Trophoblast cell (in vitro differentiated cells and primary cell): Measurements from ENCODE around the gene FBXO48. TPM values are rescaled to one million over a fixed set of nuclear protein-coding genes. Genes with fewer than 3 reads are reported as not detected.

ENCODE experiments used
- DNase-seq, 2 donors: peaks; one replicate each; pipeline ENCODE4 v3.0.0-alpha.2; 2016
- H2AFZ ChIP-seq: 2 replicates; pipeline ENCODE4 v1.6.1; 2013; ENCODE audit warnings: low read length, moderate library complexity, mild to moderate bottlenecking; ENCODE audit not compliant: insufficient read depth, poor library complexity
- H2AK5ac ChIP-seq: 2 replicates; pipeline ENCODE4 v1.6.1; 2013; ENCODE audit warnings: mild to moderate bottlenecking, low read length
- H2BK120ac ChIP-seq: 2 replicates; pipeline ENCODE4 v1.6.1; 2013; ENCODE audit warnings: low read length, mild to moderate bottlenecking, moderate library complexity; ENCODE audit not compliant: insufficient read depth, poor library complexity
- H2BK12ac ChIP-seq: 2 replicates; pipeline ENCODE4 v1.6.1; 2013; ENCODE audit warnings: mild to moderate bottlenecking, low read length, moderate library complexity
- H2BK5ac ChIP-seq: 2 replicates; pipeline ENCODE4 v1.6.1; 2013; ENCODE audit warnings: low read length, low read depth, moderate library complexity, mild to moderate bottlenecking; ENCODE audit not compliant: poor library complexity
- H3K14ac ChIP-seq: 2 replicates; pipeline ENCODE4 v1.6.1; 2013; ENCODE audit warnings: mild to moderate bottlenecking, low read length
- H3K18ac ChIP-seq: 2 replicates; pipeline ENCODE4 v1.6.1; 2013; ENCODE audit warnings: mild to moderate bottlenecking, low read length
- H3K23ac ChIP-seq: 2 replicates; pipeline ENCODE4 v1.6.1; 2013; ENCODE audit warnings: low read length
- H3K27ac ChIP-seq: 2 replicates; pipeline ENCODE4 v1.5.1; 2013; ENCODE audit warnings: low read depth, mild to moderate bottlenecking, inconsistent platforms, low read length, moderate library complexity
- H3K27me3 ChIP-seq: 2 replicates; pipeline ENCODE4 v1.6.1; 2013; ENCODE audit warnings: inconsistent platforms, mild to moderate bottlenecking, low read length, moderate library complexity; ENCODE audit not compliant: insufficient read depth
- H3K36me3 ChIP-seq, 2 experiments: 1 replicate in 1 of 2; 2 replicates in 1 of 2; pipeline ENCODE4 v1.6.1; 2013; ENCODE audit warnings: low read length in 2 of 2, mild to moderate bottlenecking in 2 of 2, moderate library complexity in 1 of 2; ENCODE audit not compliant: insufficient read depth in 2 of 2, control insufficient read depth in 1 of 2
- H3K4ac ChIP-seq: 2 replicates; pipeline ENCODE4 v1.6.1; 2013; ENCODE audit warnings: low read depth, mild to moderate bottlenecking, low read length, moderate library complexity
- H3K4me1 ChIP-seq, 2 experiments: 1 replicate in 1 of 2; 2 replicates in 1 of 2; pipeline ENCODE4 v1.6.1; 2013; ENCODE audit warnings: low read length in 2 of 2, mild to moderate bottlenecking in 2 of 2, moderate library complexity in 1 of 2; ENCODE audit not compliant: insufficient read depth in 2 of 2, control insufficient read depth in 1 of 2
- H3K4me2 ChIP-seq: 2 replicates; pipeline ENCODE4 v1.6.1; 2013; ENCODE audit warnings: inconsistent platforms, mild to moderate bottlenecking, low read length, moderate library complexity
- H3K4me3 ChIP-seq: 2 replicates; pipeline ENCODE4 v1.5.1; 2013; ENCODE audit warnings: mild to moderate bottlenecking, low read depth, low read length, inconsistent platforms
- H3K79me1 ChIP-seq: one replicate; pipeline ENCODE4 v1.6.1; 2013; ENCODE audit warnings: low read length
- H3K79me2 ChIP-seq: 2 replicates; pipeline ENCODE4 v1.6.1; 2013; ENCODE audit warnings: low read length, mild to moderate bottlenecking; ENCODE audit not compliant: control insufficient read depth, insufficient read depth, poor library complexity
- H3K9ac ChIP-seq: 2 replicates; pipeline ENCODE4 v1.6.1; 2013; ENCODE audit warnings: mild to moderate bottlenecking, low read length
- H3K9me3 ChIP-seq: 2 replicates; pipeline ENCODE4 v1.6.1; 2013; ENCODE audit warnings: low read depth, mild to moderate bottlenecking, control low read depth, inconsistent platforms, low read length; ENCODE audit not compliant: insufficient read depth
- H4K12ac ChIP-seq: 2 replicates; pipeline ENCODE4 v1.6.1; 2013; ENCODE audit warnings: low read depth, mild to moderate bottlenecking, low read length, moderate library complexity
- H4K8ac ChIP-seq: 2 replicates; pipeline ENCODE4 v1.6.1; 2013; ENCODE audit warnings: low read depth, mild to moderate bottlenecking, low read length, moderate library complexity
- H4K91ac ChIP-seq: one replicate; pipeline ENCODE4 v1.6.1; 2013; ENCODE audit warnings: low read depth, mild to moderate bottlenecking, low read length, moderate library complexity
- WGBS: extraction: QIAGEN DNeasy Blood & Tissue Kit; methylation state at CpG from one replicate; pipeline ENCODE4 v1.1.7; 2013; ENCODE audit warnings: missing lambda C conversion rate; ENCODE audit not compliant: insufficient read length, insufficient coverage; ENCODE audit errors: extremely low coverage; 5-methylcytosine and 5-hydroxymethylcytosine counted together
- polyA plus RNA-seq: library from polyadenylated mRNA; stranded (reverse); fragments of 200-250 nt; gene quantifications from 2 replicates; pipeline ENCODE4 v1.2.3, GENCODE V29; 2013

Gene FBXO48, protein sequence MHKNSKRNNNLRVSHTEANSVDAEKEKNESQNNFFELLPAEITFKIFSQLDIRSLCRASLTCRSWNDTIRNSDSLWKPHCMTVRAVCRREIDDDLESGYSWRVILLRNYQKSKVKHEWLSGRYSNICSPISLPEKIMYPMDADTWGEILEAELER
- polyA plus RNA-seq = 0.82 and 0.83 TPM in 2 replicates

DNA sequence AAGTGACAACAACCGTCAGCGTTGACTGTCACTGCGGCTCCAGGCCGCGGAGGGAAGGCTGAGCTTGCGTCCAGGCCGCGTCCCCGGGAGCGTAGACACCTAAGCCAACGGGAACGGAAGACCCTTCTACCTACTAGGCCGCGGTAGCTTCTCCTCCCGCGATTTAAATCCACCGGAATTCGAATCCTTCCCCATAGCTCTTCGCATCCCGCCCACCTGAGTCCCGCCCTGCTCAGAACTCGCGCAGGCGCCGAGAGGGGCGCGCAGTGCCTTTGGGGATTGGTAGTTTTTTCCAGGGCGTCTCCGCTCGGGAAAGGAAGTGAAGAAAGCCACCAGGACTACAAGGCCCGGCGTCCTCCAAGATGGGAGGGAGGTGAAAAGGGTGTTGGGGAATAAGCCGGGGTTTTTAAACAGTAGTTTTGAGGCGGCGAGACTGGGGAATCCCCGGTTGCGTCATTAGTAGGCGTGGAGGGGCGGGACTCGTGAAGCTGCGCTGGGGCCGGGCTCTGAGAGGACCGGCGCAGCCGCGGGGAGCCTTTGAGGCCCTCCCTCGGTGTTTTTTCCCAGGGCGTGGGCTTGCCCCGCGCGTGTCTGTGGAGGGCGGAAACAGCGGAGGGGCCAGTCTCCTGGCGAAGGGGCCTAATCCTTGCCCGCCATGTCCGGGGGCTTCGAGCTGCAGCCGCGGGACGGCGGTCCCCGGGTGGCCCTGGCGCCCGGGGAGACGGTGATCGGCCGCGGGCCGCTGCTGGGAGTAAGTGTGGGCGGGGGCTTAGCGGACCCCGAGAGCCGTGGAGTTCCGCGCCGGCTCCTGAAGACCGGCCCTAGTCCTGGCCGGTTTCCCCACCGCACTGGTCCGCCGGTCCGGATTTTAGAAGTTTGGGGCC is at the start of gene FBXO48, which contains the start of gene APLF:
Gene FBXO48 (minus strand): TSS at position 218 of the 884 bp plus-strand sequence. CDS start 2,149 bp downstream, outside the sequence.
Gene APLF (plus strand): TSS at position 509 of the 884 bp plus-strand sequence. CDS start 147 bp downstream, at position 656.
- H2BK12ac ChIP-seq = peak within 1 kb of the TSS; percentile 26
- H3K9me3 ChIP-seq = no peaks in the 10 kb centered on the region
- peak within 1 kb of the TSS; percentile 98 for H4K12ac ChIP-seq
- H3K27me3 ChIP-seq = no peaks in the 10 kb centered on the region
- peak within 1 kb of the TSS; percentile 96 for H3K9ac ChIP-seq
- peak within 1 kb of the TSS; percentile 98 for H3K4me3 ChIP-seq
- no peaks in the 10 kb centered on the region for H3K4me1 ChIP-seq
- peak within 1 kb of the TSS; percentile 86 for H3K27ac ChIP-seq
- peak within 1 kb of the TSS; percentile 98 for H4K91ac ChIP-seq
- peak within 1 kb of the TSS; percentile 54 for H2AK5ac ChIP-seq
- no peaks in the 10 kb centered on the region for H3K36me3 ChIP-seq
- peak within 1 kb of the TSS; percentile 92 for H3K4ac ChIP-seq
- H4K8ac ChIP-seq = peak within 1 kb of the TSS; percentile 100
- H2BK5ac ChIP-seq = peak within 1 kb of the TSS; percentile 99
- peak within 1 kb of the TSS; percentile 99 for H3K18ac ChIP-seq
- H3K79me1 ChIP-seq = peaks cover 8% of the 10 kb centered on the region
- peak within 1 kb of the TSS; percentile 100 for H3K14ac ChIP-seq
- no peak within 1 kb of the TSS for H3K23ac ChIP-seq
- H2BK120ac ChIP-seq = peak within 1 kb of the TSS; percentile 94
- peak within 1 kb of the TSS; percentile 100 for H2AFZ ChIP-seq
- H3K4me2 ChIP-seq = peak within 1 kb of the TSS; percentile 82
- WGBS = no CpG with 5 or more reads among the region's 82 CpGs
- peaks cover 8% of the 10 kb centered on the region for H3K79me2 ChIP-seq
- DNase-seq = peak; percentile 98 to 99

DNA sequence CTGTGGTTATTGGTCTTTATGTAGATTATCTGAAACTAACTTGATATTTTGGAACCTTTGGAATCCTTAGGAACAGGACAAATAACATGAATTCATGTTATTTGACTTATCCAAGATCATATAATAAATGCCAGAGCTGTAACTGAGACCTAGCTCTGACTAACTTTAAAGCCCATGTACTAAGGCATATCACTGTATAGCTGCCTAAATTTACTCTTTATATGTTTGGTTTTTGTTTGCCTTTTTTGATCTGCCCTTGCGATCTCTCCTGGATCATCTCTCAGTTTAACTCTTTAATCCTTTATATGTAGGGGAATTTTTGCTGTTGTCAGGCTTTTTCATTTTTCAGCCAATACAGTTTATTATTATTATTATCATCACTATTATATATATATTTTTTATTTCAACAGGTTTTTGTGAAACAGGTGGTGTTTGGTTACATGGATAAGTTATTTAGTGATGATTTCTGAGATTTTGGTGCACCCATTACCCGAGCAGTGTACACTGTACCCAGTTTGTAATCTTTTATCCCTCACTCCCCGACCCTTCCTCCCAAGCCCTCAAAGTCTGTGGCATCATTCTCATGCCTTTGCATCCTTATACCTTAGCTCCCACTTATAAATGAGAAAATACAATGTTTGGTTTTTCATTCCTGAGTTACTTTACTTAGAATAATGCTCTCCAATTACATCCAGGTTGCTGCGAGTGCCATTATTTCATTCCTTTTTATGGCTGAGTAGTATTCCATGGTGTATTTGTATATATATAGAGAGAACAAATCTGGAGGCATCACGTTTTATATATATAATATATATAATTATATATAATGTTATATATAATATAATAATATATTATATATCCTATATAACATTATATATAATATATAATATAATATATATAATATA is 49.2 kb upstream of the FBXO48 start:
- Histone ChIP-seq H3K18ac (no peak overlapping the region), H4K91ac (no peak overlapping the region), H4K8ac (no peak overlapping the region), H3K9ac (no peak overlapping the region), H3K23ac (no peak overlapping the region), H2AFZ (no peak overlapping the region), H3K79me2 (no peaks in the 10 kb centered on the region), H2AK5ac (no peak overlapping the region), H3K36me3 (no peaks in the 10 kb centered on the region), H2BK5ac (no peak overlapping the region), H2BK12ac (no peak overlapping the region), H3K4me3 (no peak overlapping the region), H3K4me1 (no peaks in the 10 kb centered on the region), H3K4me2 (no peak overlapping the region), H3K14ac (no peak overlapping the region), H4K12ac (no peak overlapping the region), H3K79me1 (no peaks in the 10 kb centered on the region), H2BK120ac (no peak overlapping the region), H3K27ac (no peak overlapping the region), H3K4ac (no peak overlapping the region), H3K9me3 (no peaks in the 10 kb centered on the region), H3K27me3 (no peaks in the 10 kb centered on the region)
- WGBS = no CpG with 5 or more reads among the region's 5 CpGs
- DNase-seq = no peak

DNA sequence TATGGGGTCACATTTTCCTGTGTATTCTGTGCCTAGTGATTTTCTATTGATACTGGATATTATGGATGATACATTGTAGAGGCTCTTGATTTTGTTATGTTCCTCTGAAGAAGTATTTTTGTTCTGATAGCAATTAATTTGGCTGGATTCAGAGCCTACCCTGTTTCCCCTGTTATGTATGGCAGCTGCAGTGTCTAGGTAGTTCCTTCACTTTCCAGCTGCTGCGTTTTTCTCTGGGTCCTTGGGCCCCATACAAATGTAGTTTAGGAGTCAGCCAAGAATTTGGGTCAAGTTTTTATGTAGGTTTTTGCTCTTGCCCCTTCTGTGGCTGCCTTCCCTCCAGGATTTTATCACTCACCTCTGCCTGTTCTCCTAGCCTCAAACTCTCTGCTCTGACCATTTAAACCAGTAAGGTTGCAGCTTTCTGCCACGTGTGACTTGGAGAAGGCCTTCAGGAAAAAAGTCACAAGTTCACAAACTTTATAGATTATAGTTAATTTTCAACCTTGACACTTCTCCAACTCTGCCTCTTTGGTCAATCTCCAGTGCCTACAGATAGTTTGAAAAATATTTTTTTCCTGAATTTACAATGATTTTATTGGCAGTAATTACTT is 47.3 kb upstream of the FBXO48 start:
- H3K36me3 ChIP-seq = no peaks in the 10 kb centered on the region
- no peak overlapping the region for H4K12ac ChIP-seq
- H3K9ac ChIP-seq = no peak overlapping the region
- H3K4me3 ChIP-seq = no peak overlapping the region
- H3K27ac ChIP-seq = no peak overlapping the region
- no peak for DNase-seq
- H2BK12ac ChIP-seq = no peak overlapping the region
- H2BK5ac ChIP-seq = no peak overlapping the region
- H4K8ac ChIP-seq = no peak overlapping the region
- H3K79me2 ChIP-seq = no peaks in the 10 kb centered on the region
- no peaks in the 10 kb centered on the region for H3K4me1 ChIP-seq
- H2AK5ac ChIP-seq = no peak overlapping the region
- WGBS = no CpG with 5 or more reads among the region's 2 CpGs
- no peaks in the 10 kb centered on the region for H3K27me3 ChIP-seq
- H3K14ac ChIP-seq = no peak overlapping the region
- H4K91ac ChIP-seq = no peak overlapping the region
- H2AFZ ChIP-seq = no peak overlapping the region
- H3K79me1 ChIP-seq = no peaks in the 10 kb centered on the region
- H3K23ac ChIP-seq = no peak overlapping the region
- H2BK120ac ChIP-seq = no peak overlapping the region
- H3K18ac ChIP-seq = no peak overlapping the region
- H3K9me3 ChIP-seq = no peaks in the 10 kb centered on the region
- H3K4ac ChIP-seq = no peak overlapping the region
- no peak overlapping the region for H3K4me2 ChIP-seq

GRCh38 chr2:68512966-68513365 is 45.9 kb upstream of the FBXO48 start:
- Histone ChIP-seq H3K9me3 (no peaks in the 10 kb centered on the region), H2BK120ac (no peak overlapping the region)
- WGBS = no CpG with 5 or more reads among the region's 1 CpG

More at GRCh38 chr2:68512966-68513365, 45.9 kb upstream of the FBXO48 start:
- Histone ChIP-seq H3K27ac (no peak overlapping the region), H2AFZ (no peak overlapping the region), H3K4me1 (no peaks in the 10 kb centered on the region), H3K79me1 (no peaks in the 10 kb centered on the region), H3K9ac (no peak overlapping the region), H3K4me2 (no peak overlapping the region), H3K36me3 (no peaks in the 10 kb centered on the region), H3K27me3 (no peaks in the 10 kb centered on the region), H3K18ac (no peak overlapping the region), H4K91ac (no peak overlapping the region), H3K4me3 (no peak overlapping the region), H3K23ac (no peak overlapping the region), H4K12ac (no peak overlapping the region), H3K4ac (no peak overlapping the region), H4K8ac (no peak overlapping the region), H3K14ac (no peak overlapping the region), H2AK5ac (no peak overlapping the region), H3K79me2 (no peaks in the 10 kb centered on the region), H2BK12ac (no peak overlapping the region), H2BK5ac (no peak overlapping the region)
- DNase-seq = no peak
